Measurements from ENCODE around the gene PAPPA2. TPM values are rescaled to one million over a fixed set of nuclear protein-coding genes. Genes with fewer than 3 reads are reported as not detected.

Gene PAPPA2
- total RNA-seq, 4 donors from 2014 or later, result 0.75 to 17.5 (median 1.3) TPM

DNA sequence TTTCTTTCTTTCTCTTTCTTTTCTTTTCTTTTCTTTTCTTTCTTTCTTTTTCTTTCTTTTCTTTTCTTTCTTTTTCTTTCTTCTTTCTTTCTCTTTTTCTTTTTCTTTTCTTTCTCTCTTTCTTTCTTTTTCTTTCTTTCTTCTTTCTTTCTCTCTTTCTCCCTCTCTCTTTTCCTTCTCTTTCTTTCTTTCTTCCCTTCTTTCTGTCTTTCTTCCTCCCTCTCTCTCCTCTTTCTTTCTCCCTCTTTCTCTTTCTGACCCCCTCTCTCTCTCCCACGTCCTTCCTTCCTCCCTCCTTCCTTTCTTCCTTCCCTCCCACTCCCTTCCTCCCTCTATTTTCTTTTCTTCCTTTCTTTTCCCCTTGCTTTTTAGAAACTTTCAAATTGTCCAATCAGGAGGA, 333.6 kb downstream of the PAPPA2 start:
- TF ChIP-seq, protein P1, sequence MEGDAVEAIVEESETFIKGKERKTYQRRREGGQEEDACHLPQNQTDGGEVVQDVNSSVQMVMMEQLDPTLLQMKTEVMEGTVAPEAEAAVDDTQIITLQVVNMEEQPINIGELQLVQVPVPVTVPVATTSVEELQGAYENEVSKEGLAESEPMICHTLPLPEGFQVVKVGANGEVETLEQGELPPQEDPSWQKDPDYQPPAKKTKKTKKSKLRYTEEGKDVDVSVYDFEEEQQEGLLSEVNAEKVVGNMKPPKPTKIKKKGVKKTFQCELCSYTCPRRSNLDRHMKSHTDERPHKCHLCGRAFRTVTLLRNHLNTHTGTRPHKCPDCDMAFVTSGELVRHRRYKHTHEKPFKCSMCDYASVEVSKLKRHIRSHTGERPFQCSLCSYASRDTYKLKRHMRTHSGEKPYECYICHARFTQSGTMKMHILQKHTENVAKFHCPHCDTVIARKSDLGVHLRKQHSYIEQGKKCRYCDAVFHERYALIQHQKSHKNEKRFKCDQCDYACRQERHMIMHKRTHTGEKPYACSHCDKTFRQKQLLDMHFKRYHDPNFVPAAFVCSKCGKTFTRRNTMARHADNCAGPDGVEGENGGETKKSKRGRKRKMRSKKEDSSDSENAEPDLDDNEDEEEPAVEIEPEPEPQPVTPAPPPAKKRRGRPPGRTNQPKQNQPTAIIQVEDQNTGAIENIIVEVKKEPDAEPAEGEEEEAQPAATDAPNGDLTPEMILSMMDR (IDR thresholded peaks at IDR 0.05; ENCODE audit: low read depth), result no peak

DNA sequence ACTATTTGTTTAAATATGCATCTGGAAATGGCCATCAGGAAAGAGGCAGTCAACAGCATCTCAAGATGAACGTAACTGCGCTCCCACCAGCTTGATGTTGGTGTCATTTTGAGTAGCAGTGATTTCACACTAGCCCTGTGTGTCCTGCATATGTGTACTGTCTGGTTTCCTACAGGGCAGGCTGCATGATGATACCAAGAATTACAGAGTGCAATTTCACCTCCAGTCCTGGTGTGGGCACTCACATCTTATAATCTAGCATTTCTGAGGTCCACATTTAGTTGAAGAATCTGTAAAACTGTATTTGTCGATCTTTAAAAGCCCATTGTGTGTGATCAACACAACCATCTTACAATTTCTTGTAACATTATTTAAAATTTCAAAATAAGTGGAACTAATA, 336.4 kb downstream of the PAPPA2 start:
- TF ChIP-seq, protein P1 (IDR thresholded peaks at IDR 0.05; ENCODE audit: low read depth), result no peak

DNA sequence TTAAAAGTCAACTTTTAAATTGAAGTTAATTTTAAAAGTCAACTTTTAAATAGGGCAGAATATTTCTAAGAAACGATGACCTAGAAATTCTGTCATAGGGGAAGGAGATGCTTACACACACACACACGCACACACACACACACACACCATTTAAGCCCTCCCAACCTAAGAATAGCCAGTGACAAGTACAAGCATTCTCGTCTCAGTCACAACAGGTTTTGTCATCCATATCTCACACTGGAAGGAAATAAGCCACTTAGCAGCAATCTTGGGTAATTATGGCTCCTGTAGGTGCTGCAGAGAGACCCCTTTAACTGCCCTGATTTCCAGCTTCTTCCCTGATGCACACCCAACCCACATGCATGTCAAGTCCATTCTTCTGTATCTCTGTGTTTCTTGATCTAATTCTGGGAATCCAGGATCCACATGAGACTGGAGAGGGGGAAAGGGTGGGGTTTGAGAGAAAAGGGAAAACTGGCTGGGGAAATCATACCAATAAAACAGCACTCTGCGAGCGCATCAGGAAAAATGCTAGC, 338.1 kb downstream of the PAPPA2 start:
- TF ChIP-seq, protein P1 (IDR thresholded peaks at IDR 0.05; ENCODE audit: low read depth), result no peak

DNA sequence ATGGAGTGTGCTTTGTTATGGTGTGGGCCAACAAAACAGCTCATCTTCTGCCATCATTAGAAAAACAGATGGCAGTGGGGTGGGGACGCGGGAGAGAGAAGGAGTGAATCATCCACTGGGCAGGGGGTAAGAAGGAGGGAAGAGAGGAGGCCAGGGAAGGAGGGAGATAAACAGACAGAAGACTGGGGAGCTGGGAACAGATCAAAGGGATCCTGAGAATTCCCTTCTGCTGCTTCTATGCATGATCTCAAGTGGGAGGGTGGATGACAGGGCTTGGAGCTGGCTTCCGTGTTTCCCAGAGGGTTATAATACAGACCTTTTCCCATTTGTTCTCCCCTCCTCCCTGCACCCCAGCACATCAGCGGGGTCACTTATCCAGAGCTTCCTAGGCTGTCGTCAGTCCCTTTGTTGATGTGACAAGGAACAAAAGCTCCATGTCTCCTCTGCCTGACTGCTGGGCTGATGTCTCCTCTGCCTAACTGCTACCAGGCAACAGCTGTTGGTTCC, 338.6 kb downstream of the PAPPA2 start:
- TF ChIP-seq, protein P1 (IDR thresholded peaks at IDR 0.05; ENCODE audit: low read depth), result no peak

DNA sequence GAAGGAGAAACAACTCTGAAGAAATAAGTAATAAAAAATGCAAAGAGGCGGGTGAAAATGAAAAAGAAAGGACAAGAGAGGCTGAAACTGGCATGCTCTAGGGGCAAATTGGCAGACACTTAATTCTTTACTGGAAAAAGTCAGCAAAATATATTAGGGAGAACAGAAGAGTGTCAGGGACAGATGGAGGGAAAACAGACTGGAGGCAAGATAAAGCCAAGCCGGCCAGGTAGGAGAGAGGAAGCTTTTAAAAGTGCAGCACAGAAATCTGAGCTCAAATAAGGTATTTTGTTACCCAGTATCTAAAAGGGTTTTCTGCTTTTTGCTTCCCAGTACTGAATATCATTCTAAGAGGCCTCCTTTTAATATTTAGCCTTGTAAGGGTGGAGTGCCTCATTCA, 339.3 kb downstream of the PAPPA2 start:
- TF ChIP-seq, protein P1 (IDR thresholded peaks at IDR 0.05; ENCODE audit: low read depth), result no peak

DNA sequence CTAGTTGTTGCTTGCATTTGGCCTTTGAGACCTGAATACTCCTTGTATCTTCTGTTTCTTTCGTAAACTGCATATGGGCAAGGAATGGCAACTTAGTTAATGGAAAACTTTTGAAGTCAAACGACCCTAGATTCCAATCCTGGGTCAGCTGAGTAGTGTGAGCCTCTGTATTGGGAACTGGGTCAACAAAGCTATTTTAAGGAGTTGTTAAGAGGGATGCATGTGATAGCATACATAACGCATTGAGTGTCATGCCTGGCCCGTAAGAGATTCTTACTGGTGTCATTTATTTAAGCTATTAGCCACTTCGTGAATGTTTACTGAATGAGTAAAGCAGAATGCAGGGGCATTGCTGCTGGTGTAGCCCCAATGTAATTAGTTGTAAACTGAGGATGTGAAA, 340.1 kb downstream of the PAPPA2 start:
- TF ChIP-seq, protein P1 (IDR thresholded peaks at IDR 0.05; ENCODE audit: low read depth), result no peak

DNA sequence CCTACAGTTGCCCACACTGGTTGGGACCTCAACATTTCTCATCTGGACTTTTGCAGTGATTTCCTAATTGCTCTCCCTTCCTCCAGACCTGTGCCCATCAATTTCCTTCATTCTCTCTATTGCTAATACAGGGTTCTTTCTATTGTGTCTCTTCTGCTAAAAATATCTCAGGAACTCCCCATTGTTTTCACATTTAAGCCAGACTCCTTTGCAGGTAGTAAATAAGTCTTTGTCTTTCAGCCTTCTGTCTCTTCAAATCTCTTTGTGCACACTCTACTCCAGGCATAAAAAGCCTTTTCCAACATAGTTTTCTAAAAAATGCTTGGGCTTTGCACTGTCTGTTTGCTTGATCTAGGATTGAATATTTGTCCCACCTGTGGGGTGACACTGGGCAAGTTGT, 340.6 kb downstream of the PAPPA2 start:
- TF ChIP-seq, protein P1 (IDR thresholded peaks at IDR 0.05; ENCODE audit: low read depth), result no peak
